ENCODE measurements around the gene TSSK3.

Gene TSSK3

GRCh38 chr1:32362474-32363313, at the start of gene TSSK3, which contains the start of gene FAM229A:
Gene TSSK3, plus strand, starts transcription at chr1:32362539. Its CDS starts 163 bp downstream, at chr1:32362702.
Gene FAM229A, minus strand, starts transcription at chr1:32362485. Its CDS starts 394 bp downstream, at chr1:32362091.
- DNase-seq, result no peak

DNA sequence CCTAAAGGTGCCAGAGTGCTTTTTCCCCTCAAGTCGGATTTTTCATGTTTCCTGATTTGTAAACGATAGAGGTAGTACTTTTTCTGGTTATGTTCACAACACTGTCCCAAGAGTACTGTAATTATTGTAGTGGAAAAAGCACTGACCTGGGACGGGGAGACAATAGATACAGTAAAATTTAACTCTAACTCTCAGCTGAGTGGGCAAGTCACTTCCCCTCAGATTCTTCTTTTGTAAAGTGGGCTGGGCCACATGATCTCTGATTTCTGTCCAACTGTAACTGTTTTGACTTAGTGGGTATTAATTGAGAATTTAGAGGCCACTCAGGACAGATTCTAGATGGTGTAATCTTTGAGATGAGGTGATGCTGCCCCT, 45.4 kb upstream of the TSSK3 start:
- no peak for DNase-seq

- no peak for DNase-seq
Measured at GRCh38 chr1:32318127-32318869, 44.0 kb upstream of the TSSK3 start.

DNA sequence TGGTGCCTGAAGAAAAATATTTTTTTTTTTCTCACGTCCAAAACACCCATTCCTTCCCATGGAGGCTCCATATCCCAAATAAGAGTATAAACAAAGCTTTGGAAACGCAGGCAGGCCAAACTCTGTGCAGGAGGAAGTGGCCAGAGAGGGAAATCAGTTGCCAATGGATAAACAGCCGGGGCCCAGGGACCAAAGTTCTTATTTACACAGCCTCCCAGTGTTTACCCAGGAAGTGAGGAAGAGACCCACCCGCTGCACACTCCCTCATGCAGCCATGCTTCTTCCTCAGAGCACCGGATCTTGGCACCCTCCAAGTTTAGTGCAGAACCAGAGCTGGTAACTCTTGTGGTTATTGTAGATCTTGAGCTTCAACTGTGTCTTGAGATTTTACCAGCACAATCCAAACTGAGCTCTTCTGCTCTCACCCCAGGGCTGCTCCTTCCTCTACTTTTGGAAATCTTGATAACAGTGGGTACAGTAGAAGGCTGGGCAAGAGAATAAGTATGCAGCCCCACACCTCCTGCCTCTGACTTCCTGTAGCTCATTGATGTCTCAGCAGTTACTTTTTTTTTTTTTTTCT, 40.5 kb upstream of the TSSK3 start:
- DNase-seq, result no peak

DNA sequence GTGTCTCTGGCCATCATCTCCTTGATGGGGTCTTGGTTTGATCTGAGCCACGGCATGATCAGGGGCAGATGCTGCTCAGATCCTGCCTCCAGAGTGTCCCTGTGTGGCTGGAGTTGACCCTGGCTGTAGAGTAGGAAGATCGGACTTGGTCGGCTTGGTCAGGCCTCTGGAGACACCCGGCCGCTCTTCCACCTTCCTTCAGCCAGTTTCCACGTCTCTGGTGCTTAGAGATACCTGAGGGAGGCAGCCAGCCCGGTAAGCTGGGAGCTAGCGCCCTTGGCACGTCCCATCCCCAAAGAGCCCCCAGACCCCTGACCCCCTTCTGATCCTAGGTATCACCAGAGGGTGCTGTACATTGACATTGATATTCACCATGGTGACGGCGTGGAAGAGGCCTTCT, 35.1 kb upstream of the TSSK3 start:
- no peak for DNase-seq

DNA sequence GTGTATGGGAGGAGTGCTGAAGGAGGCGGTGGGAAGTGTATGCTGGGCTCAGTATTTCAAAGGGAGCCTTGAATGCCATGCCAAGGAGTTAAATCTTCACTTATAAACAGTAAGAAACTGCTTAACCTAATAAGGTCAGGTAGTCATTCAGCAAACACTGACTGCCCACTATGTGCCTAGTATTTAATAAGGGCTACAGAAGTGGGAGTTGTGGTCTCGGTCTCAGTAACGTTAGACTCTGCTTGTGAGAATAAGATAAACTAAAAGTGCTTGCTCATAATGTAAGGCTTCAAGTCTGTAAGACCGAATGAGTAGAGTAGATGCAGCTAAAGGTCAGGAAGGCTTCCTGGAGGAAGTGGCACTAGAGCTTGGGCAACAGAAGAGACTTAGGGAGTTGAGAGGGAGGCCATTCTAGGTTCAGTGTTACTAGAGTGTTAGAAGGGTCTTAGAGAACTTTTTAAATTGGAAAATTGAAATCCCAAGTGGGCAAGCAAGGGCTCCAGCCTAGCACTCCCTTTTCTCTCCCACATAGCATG, 32.3 kb upstream of the TSSK3 start:
- DNase-seq, result no peak

DNA sequence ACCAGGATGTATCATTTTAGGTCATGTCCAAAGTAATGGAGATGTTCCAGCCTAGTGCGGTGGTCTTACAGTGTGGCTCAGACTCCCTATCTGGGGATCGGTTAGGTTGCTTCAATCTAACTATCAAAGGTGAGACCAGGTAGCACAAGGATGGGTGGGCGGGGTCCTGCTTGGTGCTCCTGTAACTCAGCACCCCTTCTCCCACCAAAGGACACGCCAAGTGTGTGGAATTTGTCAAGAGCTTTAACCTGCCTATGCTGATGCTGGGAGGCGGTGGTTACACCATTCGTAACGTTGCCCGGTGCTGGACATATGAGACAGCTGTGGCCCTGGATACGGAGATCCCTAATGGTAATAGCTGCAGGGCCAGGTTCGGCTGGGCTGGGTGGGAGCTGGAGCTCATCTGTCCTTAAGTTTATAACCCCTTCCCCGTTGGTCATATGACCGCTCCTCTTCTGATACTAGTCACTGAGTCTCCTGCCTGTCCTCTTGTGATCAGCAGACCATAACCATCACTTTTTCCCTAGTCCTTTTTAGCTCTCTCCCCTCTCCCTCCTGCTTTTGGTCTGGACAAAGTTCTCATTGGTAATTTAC, 31.7 kb upstream of the TSSK3 start:
- no peak for DNase-seq

DNA sequence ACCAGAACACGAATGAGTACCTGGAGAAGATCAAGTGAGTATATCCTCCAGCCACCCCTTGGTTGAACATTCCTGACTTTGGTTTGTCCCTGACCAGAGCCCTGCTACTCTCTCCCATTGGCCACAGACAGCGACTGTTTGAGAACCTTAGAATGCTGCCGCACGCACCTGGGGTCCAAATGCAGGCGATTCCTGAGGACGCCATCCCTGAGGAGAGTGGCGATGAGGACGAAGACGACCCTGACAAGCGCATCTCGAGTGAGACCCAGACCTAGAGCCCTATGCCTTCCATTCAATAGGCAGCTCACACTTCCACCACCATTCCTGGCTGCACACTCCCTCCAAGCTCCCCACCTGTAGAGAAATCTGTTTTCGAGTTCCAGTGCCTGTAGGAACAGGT, 30.8 kb upstream of the TSSK3 start:
- DNase-seq, result no peak

- no peak for DNase-seq
Measured at GRCh38 chr1:32332290-32333079, 29.9 kb upstream of the TSSK3 start.

GRCh38 chr1:32333251-32333963, 28.9 kb upstream of the TSSK3 start:
- no peak for DNase-seq

DNA sequence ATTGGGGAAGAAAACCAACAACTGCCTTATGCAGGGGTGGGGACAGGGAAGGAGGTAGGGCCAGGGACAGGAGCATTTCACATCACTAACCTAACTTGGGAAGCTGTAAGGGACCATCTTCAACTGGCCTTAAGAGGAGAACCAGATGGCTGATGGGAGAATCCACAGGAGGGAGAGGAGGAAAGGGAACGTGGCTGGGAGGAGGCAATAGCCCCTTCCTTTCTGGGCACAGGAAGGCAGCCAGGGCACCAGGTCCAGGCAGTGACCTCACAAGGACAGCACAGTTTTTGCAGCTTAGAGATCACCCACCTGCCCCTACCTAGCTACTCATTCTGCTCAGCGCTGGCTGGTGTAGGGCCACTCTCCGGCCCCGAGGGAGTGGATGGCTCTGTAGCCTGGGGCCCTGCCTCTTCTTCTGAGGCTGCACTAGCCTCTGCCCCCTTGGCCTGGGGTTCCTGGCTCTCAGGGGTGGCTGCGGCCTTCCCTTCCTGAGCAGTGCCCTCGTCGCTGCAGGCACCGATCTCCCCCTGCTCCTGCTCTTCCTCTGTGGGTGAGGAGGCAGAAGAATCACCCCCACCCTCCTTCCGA, 28.0 kb upstream of the TSSK3 start:
- peak in 1 of 2 experiments; percentile 30 for DNase-seq

DNA sequence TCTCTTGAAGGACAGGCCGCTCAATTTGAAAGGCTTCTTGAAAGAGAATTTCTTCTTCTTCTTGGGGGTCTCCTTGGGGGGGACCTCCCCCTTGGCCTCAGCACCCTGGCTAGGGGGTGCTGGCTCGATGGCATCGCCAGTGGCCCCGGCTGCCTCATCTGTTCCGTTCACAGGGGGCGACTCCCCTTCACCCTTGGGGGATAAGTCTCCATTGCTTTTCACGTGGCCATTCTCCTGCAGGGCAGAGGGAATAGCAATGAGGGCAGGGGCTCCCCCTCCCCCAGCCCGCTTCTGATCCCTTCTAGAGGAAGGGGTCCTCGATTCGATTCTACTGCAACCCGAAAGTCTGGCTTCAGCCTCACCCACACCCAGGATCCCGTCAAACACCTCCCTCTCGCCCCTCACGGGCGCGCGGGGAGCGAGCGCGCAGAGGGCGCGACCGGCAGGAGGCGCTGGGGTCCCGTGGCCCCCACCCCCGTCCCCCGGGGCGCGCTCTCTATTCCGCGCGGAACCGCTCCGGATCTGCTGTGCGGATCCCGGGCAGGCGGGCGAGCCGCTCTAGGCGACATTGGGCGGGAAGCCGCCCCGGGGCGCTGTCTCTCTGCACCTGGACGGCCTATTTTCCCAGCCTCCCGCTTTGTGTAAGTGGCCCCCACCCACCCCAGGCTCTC, 27.3 kb upstream of the TSSK3 start:
- DNase-seq, result peak; percentile 64 to 80

- DNase-seq, result no peak
Measured at GRCh38 chr1:32335535-32335789, 26.9 kb upstream of the TSSK3 start.

GRCh38 chr1:32335790-32336590, 26.3 kb upstream of the TSSK3 start, which contains the start of gene MARCKSL1:
Gene MARCKSL1, minus strand, starts transcription at chr1:32336233. Its CDS starts 200 bp downstream, at chr1:32336033.
- peak; percentile 78 to 79 for DNase-seq

DNA sequence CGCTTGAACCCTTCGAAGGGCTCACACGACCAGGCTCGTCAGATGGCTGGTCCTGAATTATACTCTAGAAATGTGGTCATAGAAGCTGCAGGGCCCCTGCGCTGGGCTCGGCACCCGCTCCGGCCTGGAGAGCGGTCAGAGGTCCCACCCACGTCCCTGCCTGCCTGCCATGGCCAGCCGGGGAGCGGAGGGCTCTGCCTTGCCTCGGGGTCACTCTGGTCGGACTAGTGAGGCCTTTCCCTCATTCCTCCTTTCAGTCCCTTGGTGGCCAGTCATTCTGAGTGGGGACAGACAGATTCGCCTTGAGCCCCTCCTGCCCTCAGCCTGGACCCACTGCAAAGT, 25.8 kb upstream of the TSSK3 start:
- no peak for DNase-seq

- no peak for DNase-seq
Measured at GRCh38 chr1:32336963-32337675, 25.2 kb upstream of the TSSK3 start.

GRCh38 chr1:32337855-32338636, 24.3 kb upstream of the TSSK3 start:
- DNase-seq, result no peak

- DNase-seq, result no peak
Measured at GRCh38 chr1:32338637-32339145, 23.6 kb upstream of the TSSK3 start.
